HT-29 (cell line): Measurements from ENCODE around the gene PPP1CA. TPM values are rescaled to one million over a fixed set of nuclear protein-coding genes. Genes with fewer than 3 reads are reported as not detected.
A peak's percentile ranks its signal among the peaks of the same experiment; 100 is the strongest.

Source experiments
- DNase-seq: peaks from one replicate; pipeline ENCODE4 v3.0.0-alpha.2; 2015; ENCODE audit warnings: low spot score
- total RNA-seq: library from RNA; depleted of rRNA; stranded (reverse); fragments of >200 nt; shearing (Covaris generic); gene quantifications from 2 replicates; pipeline ENCODE4 v1.2.3, GENCODE V29; 2014

PPP1CA gene
- total RNA-seq, 1 experiment from 2014 or later: 610 TPM

DNA sequence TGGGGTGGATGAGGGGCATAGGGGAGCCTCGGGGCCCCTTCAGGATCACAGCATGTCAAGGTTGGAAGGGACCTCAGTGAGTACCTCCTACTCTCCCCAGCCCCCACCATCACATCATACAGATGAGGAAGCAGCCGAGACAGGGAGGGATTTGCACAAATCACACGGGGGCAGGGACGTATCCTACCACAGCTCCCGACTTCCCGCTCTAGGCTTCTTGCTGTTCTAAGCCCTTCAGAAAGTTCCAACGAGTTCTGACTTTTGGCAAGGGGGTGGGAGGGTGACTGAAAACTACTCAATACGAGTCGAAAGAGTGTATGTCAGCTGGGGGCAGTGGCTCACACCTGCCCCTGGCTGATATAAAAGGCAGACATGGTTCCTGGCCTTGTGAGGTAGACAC, 14.6 kb downstream of the PPP1CA start:
- no peak for DNase-seq

DNA sequence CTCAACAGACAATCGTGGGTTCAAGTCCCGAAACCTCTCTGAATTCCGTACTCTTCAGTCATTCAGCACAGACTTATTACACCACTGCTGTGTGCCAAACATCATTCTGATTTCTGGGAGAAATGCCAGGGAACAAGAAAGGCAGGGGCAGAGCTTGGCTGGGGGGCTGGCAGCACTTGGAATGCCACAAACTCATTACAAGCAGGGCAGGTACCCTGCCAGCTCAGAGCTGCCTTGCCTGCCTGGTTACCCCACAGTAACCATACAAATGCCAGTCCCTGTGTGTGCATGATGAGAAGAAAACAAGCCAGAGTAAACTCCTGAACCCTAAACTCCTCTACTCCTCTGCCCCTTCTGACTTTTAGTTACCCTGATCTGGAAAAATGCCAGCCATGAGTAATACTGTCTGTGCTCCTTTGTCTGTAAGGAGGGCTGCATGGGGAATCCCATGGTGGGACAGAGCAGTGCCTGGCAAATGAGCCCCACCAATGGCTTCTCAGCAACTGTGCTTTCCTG, 16.7 kb downstream of the PPP1CA start:
- DNase-seq: no peak

DNA sequence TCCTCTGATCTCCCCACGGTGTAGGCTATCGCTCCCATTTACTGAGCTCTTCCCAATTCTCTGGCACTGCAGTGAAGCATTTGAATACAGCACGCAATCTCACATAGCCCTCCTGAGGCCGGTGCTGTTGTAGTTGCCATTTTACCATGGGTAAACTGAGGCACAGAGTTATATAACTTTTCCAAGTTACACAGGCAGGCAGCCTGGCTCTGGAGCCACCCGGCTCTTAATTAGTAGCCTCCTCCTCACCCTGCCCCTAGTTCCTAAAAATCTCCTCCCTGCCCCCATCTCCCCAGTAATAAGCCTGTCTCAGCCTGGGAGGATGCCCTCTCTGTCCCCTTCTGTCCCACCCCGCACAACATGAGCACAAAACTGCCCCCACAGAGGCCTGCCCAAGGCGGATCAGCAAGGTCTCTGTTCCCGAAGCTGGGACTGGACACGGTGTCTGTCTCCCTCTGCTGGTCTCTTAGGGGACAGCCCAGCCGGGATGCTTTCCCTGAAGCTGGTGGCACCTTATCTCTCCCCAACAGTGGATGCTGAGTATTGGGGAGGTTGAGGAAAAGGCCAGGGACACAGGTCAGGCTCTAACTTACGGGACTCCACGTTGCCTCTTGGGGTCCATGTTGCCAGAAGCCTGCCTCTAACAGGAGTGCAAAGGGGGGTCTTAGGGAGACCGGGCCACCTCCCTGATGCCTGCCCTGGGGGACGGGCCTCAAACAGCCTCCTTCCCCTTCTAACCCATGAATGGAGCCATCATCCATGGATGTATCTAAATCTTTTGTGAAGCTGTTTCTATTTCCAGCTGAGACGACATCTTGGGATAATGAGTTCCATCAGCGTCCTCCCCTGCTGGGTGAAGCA, 19.2 kb downstream of the PPP1CA start:
- DNase-seq: peak; percentile 97

DNA sequence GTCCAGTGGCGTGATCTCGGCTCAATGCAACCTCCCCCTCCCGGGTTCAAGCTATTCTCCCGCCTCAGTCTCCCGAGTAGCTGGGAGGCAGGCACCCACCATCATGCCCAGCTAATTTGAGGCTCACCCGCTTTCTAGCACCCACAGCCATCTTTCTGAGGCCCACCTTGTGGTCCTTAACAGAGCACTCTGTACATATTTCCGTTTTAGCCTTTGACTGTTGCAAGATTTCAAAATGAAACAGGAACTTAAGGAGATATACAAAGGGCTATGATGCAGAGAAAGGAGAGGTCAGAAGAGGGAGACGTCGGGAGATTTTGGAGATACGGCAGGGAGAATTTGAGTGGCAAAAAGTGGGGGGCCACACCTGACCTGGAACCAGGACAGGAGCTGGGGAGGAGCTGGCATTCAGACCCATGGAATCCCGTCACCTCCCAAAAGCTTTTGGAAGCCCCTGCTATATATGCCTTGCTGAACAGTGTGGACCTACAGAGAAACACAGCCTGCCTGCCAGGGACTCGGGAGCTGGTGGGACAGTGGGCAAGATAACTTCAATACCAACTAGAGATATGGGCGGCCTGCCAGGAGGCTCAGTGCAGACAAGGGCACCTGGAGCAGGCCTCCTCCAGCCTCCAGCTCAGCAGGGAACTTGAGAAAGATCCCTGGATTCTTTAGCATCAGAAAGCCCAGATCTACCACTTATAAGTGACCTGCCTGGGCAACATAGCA, 20.2 kb downstream of the PPP1CA start:
- DNase-seq: no peak

DNA sequence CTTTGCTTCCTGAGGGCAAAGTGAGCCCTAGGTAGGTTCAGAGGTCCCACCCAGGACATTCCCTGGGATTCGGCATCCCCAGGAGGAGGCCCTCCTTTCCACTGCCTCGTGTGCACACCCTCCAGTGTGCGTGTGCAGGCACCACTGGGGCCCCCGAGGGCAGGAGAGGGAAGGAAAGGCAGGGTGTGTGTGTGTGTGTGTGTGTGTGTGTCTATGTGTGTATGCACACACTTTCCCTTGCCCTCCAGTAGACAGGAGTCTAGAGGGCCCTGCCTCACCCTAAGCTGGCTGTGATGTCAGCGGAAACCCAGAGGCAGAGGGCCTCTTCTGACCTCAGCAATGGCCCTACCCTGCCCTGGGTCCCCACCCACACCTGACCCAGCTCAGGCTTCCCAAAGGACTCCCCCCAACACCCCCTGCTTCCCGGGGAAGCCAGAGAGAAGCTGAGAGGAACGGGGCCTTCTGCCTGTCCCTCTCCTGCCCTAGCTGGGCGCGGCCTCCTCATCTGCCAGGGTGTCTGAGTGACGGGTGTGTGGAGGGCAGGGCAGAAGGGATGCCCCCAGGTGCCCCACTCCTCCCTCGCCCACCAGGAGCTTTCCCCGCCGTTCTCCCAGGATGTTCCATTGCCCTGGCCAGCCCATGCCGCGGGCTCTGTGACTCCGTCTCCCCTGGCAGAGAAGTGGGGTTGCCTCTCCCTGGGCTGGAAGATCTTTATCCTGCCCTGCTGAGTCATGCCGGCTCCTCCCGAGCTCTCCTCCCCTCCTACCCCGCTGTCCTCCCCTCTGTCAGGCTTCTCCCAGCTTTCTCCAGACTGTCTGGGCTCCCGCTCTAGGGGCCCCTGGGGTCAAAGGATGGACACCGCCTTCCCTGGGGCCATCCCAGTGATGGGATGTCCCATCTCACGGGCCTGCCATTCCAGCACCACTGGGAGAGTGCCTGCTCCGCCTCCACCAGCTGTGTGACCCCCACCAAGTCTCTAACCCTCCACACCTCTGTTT, 22.3 kb downstream of the PPP1CA start:
- DNase-seq: peak; percentile 79

DNA sequence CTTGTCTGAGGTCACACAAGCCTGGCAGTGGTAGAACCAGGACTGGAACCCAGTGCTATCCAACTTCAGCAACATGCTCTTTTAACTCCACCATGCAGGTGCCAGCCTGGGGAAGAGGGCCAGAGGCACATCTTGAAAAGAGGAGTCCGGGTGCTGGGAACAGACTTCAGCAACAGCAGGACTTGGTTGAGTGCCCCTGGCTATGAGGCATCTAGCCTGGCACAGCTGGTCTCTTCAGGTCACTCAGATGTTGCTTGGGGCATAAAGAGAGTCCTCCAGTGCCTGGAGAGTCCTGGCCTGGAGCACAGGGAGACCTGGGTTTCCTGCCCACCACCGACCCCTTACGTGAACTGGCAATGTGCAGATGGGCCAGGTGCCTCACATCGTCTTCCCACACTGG, 23.1 kb downstream of the PPP1CA start:
- no peak for DNase-seq

DNA sequence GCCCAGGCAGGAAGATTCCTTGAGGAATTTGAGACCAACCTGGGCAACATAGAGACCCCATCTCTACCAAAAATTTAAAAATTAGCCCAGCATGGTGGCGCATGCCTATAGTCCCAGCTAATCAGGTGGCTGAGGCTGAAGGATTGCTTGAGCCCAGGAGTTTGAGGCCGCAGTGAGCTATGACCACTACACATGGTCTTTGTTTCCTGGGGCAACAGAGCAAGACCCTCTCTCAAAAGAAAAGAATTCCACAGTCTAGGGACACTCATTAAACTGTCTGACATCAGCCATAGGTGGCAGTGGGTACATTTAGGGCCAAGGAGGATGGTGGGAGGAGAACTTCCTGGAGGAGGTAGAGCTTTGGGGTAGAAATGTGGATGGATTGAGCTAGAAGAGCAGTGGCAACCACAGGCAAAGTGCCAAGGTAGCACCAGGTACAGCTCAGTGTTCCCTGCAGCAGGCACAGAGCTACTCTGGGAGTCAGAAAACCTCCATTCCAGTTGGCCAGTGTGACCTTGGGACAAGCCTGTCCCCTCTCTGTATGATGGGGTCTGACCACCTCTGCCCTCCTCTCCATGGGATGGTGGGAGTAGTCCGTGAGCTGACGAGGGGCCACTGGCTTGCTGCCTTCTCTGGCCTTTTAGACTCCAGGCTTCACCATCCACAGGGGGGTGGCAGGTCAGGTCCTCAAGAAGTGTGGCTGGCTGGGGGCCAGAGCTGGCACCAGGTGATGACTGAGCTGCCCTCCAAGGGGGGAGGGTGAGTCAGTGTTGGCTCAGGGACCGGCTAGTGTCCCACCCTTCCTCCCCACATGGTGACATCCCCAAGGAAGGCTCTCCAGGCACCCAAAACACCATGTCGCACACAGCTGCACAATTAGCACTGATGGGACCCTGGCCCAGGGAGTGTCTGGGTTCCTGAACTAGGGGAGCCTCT, 24.5 kb downstream of the PPP1CA start:
- peak; percentile 84 for DNase-seq

DNA sequence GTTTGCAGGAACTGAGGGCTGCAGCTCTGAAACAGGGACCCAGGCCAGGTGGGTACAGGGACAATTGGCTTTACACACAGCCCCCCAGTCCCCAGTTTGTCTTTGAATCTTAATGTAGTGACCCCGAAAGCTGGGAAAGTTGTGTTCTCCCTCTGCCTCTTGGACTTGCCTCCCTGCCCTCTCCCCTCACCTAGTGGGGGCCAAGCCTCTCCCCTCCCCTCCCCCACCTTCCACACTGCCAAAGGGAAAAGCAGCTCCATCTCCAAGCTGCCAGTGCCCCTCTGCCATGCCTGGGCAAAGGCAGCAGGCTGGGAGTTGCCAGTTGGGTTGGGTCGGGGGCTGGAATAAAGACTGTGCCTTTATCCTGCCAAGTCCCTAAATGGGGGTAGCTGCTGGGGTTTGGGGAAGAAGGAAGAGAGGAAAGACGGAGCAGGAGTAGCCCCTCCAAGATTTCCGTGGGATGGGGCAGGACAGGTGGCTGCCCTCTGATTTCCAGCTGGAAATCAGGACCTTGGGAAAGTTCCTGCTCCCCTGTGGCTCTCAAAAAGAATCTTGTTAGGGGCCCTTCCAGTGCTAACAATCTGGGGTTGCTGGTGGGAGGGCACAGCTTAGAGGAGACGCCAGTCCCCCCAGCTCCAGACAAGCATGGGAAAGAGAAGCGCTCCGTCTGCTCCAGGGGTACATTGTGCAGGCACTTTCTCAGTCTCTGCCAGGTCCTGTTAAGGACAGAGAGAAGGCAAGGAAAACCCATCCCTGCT, 25.4 kb downstream of the PPP1CA start:
- DNase-seq: no peak

DNA sequence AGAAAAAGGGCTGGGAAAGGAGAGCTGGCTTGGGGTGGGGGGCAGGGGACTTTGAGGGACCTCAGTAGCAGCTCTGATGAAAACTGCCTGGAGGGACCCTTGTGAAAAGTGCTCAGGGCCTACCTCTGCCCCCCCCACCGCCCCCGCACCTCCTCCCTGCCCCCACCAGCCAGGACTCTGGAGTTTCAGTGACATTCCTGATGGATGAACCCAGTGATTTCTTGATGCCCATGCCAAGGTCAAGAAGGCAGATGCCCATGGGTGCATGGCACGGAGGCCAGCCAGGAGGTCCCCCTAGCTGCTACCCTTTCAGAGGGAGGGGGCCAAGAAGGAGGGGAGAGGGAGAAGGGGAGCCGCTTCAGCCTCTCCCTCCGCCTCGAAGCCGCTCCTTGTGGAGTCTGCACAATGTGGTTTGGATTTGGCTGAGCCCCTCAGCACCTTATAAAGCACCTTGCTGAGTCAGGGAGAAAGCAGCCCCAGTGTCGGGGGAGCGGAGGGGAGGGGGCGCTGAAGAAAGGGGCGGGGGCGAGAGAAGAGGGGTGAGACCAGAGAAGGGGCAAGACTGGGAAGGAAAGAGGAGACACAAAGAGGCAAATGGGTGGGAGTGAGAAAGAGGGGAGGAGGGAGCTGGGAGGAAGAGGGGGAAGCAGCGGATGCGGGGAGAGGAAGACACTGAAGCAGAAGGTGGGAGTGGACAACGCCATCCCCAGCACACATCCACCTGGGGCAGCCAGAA, 26.2 kb downstream of the PPP1CA start:
- DNase-seq: peak; percentile 33

DNA sequence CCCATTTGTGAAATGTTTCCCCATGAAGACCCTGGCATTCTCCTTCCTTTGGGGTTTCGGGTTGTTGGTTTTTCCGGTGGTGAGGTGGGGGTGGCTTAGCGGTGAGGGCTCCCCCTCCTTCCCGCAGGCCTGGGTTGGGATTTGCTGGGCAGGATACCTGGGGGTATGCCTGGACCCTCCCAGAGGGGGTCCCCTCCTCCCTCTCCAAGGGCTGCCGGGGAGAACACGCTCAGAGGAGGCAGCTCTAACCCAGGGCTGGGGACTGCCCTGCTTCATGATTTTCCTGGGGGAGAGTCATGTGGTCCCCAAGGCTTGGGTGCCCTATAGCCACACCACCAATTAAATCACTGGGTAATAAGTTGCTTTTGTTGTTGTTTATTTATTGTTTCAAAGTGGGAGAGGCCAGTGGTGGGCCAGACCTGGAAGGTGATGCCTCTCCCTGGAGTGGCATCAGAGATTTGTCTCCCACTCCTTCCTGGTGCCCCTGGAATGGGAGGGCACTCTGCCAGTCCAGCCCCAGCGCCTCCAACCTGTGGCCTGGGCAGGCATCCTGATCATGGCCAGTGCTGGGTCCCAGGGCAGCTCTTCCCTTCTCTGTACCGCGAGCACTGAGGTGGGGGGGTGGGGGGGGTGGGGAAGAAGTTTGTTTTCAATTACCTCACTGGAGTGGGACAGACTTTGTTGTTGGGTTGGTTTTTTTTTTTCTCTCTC, 26.9 kb downstream of the PPP1CA start:
- peak; percentile 75 for DNase-seq

DNA sequence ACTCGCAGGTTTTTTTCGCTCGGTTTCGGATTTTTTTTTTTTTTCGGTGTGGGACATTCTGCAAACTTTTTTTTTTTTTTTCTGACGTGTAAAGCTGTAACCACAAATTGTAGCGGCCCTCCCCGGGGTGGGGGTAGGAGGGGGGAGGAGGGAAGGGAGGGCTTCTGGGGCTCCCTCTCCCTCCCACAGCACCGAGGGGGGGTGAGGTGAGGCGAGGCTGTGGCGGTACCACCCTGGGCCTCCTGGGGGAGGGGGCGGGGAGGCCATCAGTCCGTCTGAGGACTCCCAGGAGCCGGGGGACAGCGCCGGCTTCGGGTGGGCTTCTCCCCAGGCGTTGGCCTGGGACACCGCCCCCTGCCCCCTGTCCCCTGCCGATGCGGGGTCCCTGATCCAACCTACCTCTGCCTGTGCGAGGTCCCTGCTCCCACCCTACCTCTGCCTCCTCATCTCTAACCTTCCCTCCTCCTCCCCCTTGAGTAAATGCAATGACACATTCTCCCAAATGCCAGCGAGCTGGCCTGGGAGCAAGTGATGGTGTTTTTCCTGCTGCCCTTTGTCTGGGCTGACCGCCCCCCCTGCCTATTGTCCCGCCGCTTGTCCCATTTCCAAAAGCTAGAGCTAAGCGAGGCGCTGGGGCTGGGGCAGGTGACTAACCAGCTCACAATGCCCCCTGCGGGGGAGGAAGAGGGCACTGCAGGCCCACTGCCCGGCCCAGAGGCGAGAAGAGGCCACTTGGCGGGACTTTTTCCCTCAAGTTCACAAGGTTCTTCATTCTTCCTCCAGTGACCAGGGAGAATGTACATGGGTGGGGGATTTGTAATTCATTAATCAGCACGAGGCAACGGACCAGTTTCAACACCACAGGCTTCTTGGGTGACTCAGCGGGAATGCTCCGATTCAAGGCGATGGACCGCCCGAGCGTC, 27.7 kb downstream of the PPP1CA start:
- peak; percentile 97 for DNase-seq

DNA sequence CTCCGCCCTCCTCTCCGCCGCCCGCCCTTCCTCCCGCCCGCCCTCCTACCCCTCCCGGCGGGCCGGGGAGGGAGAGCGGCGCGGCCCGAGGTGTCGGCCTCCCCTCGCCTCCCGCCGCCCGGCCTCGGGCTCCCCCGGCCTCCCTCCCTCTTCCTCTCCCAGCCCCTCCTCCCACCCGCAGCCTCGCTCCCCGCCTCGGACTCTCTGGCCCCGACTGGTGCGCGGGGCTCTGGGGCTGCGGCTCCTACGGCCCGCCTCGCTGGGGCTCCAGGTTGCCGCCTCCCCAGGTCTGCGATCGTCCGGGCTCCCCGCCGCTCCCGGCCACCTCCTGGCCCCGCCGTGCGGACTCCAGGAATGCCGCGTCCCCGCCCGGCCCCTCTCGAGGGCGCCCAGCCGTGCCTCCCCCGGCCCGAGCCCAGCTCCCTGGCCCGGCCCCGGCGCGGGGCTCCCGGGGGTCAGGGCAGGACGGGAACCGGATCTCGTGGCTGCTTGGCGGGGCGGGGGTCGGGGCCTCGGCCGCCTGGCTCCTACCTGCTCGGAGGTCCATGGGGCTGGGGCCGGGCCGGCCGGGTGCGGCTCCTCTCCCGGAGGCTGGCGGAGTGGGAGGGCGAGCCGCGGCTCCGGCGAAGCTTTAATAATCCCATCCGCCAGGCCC, 28.5 kb downstream of the PPP1CA start, which contains the start of gene CLCF1:
CLCF1 (minus strand) TSS at position 606 of the 655 bp plus-strand sequence; CDS start at position 547, 59 bp downstream.
- DNase-seq: peak; percentile 80

DNA sequence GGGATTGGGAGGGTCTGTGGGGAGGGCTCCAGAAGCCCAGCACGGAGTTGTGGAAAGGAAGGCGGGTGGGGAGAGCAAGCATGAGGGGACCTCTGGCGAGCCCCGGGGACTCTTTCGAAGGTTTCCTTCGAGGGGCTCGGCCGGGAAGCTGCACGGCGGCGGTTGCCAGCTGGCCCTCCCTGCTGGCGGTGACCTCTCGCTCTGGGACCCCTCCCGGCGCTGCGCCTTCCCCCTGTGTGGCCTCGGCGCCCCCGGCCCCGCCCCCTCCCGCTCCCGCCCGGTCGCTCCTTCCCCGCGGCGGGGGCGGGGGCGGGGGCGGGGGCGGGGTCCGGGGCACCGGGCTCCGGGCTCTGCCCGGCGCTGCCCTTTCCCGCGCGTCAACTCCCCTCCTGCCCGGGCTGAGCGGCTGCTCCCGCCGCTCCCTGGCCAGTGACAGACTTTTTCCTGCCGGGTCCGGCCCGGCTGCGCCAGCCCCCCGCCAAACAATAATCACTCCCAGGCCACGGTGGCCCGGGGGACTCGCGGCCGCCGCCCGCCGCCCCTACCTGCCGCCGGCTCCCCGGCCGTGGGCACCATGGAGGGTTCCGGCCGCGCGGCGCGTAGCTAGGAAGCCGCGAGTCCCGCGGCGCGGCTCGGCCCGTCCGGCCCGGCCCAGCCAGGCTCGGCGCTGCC, 29.2 kb downstream of the PPP1CA start:
- peak; percentile 49 for DNase-seq

DNA sequence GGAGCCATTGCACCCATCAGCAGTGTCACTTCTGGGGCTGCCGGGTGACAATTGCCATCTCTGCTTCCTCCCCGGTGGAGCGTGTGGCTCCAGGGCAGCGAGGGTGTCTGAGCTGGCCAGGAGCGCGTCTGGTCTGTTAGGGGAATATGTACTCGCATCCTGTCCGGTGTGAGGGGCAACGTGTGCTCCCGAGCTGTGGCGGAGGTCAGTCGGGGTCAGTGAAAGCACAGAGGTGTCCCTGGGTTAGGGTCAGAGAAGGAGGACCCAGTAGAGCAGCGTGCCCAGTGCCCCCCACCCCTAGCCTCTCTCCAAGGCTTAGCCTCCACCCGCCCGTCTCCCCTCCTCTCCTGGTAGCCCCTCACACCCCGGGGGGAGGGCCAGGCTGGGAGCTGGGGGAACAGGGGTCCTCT, 29.7 kb downstream of the PPP1CA start:
- no peak for DNase-seq

DNA sequence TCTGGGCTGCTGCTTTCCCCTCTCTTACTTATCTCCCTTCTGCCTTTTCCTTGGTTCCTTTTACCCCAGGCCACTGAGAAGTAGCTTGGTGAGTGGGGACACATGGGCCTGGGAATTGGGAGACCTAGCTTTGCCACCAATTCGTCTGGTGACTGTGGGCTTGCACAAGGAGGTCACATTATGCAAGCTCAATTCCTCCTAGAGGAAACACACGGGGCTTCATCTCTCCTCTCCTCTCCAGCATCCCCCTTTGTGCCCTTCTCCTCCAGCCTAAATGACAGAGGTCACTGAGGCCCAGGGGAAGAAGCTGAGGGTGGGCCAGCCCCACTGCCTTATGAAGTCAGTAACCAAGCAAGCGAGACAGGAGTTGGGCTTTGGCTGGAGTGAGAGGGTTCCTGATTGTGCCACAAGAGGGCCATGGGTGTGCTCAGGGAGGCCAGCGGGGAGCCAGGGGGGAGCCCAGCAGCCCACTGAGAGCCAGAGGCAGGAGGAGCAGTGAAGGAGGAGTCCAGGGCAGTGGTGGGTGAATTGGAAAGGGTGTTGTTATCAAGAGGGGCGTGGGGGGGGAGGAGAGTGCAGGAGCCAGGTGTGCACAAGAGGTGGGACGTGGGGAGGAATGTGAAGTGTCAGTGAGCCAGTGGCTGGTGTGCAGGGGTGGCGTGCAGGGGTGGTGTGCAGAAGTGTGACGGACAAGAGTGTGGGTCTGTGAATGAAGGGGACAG, 30.3 kb downstream of the PPP1CA start:
- peak; percentile 83 for DNase-seq
